Measurements from ENCODE around the gene FBXO8.

Gene FBXO8

GRCh38 chr4:174225349-174226049 lies 58.0 kb downstream of the FBXO8 start:
- no peak overlapping the region for H3K27ac ChIP-seq (ENCODE audit: poor library complexity, severe bottlenecking)
- H3K27me3 ChIP-seq (ENCODE audit: insufficient read depth, poor library complexity, severe bottlenecking) = peaks cover 8% of the 10 kb centered on the region
- H3K9me3 ChIP-seq (ENCODE audit: severe bottlenecking) = no peaks in the 10 kb centered on the region
- DNase-seq (ENCODE audit: low spot score) (no peak), ATAC-seq (ENCODE audit: low read depth) (no peak; the same call in 2 of the 3 replicates)
- no peak overlapping the region for H3K4me3 ChIP-seq (ENCODE audit: severe bottlenecking)
- H3K4me1 ChIP-seq (ENCODE audit: insufficient read depth, poor library complexity, severe bottlenecking) = no peaks in the 10 kb centered on the region
- H3K36me3 ChIP-seq (ENCODE audit: low read depth) = no peaks in the 10 kb centered on the region; the same call in 1 of the 2 replicates
- TF ChIP-seq CTCF (IDR thresholded peaks at IDR 0.05; ENCODE audit: poor library complexity, severe bottlenecking) = no peak

- DNase-seq (ENCODE audit: low spot score) (no peak), ATAC-seq (ENCODE audit: low read depth) (no peak)
- H3K36me3 ChIP-seq (ENCODE audit: low read depth) = no peaks in the 10 kb centered on the region; the same call in 1 of the 2 replicates
- no peak for TF ChIP-seq CTCF (IDR thresholded peaks at IDR 0.05; ENCODE audit: poor library complexity, severe bottlenecking)
- H3K27me3 ChIP-seq (ENCODE audit: insufficient read depth, poor library complexity, severe bottlenecking) = peaks cover 11% of the 10 kb centered on the region
- H3K27ac ChIP-seq (ENCODE audit: poor library complexity, severe bottlenecking) = no peak overlapping the region
- H3K4me1 ChIP-seq (ENCODE audit: insufficient read depth, poor library complexity, severe bottlenecking) = no peaks in the 10 kb centered on the region
- no peak overlapping the region for H3K4me3 ChIP-seq (ENCODE audit: severe bottlenecking)
- no peaks in the 10 kb centered on the region for H3K9me3 ChIP-seq (ENCODE audit: severe bottlenecking)
Measured at GRCh38 chr4:174224550-174224949, 58.9 kb downstream of the FBXO8 start.

GRCh38 chr4:174222266-174222872 lies 61.1 kb downstream of the FBXO8 start:
- DNase-seq (ENCODE audit: low spot score) (no peak), ATAC-seq (ENCODE audit: low read depth) (peak; percentile 67; the same call in 2 of the 3 replicates)
- Histone ChIP-seq H3K27me3 (ENCODE audit: insufficient read depth, poor library complexity, severe bottlenecking) (peaks cover 31% of the 10 kb centered on the region), H3K4me3 (ENCODE audit: severe bottlenecking) (no peak overlapping the region), H3K36me3 (ENCODE audit: low read depth) (no peaks in the 10 kb centered on the region; the same call in 1 of the 2 replicates), H3K4me1 (ENCODE audit: insufficient read depth, poor library complexity, severe bottlenecking) (no peaks in the 10 kb centered on the region), H3K27ac (ENCODE audit: poor library complexity, severe bottlenecking) (no peak overlapping the region), H3K9me3 (ENCODE audit: severe bottlenecking) (no peaks in the 10 kb centered on the region)
- peak; percentile 82 for TF ChIP-seq CTCF (IDR thresholded peaks at IDR 0.05; ENCODE audit: poor library complexity, severe bottlenecking)

GRCh38 chr4:174218127-174218790 lies 65.2 kb downstream of the FBXO8 start:
- no peak for ATAC-seq (ENCODE audit: low read depth)
- H3K4me3 ChIP-seq (ENCODE audit: severe bottlenecking) = no peak overlapping the region

More at GRCh38 chr4:174218127-174218790, 65.2 kb downstream of the FBXO8 start:
- Histone ChIP-seq H3K27me3 (ENCODE audit: insufficient read depth, poor library complexity, severe bottlenecking) (peaks cover 70% of the 10 kb centered on the region), H3K4me1 (ENCODE audit: insufficient read depth, poor library complexity, severe bottlenecking) (no peaks in the 10 kb centered on the region), H3K9me3 (ENCODE audit: severe bottlenecking) (no peaks in the 10 kb centered on the region), H3K36me3 (ENCODE audit: low read depth) (no peaks in the 10 kb centered on the region; the same call in 1 of the 2 replicates), H3K27ac (ENCODE audit: poor library complexity, severe bottlenecking) (no peak overlapping the region)
- TF ChIP-seq CTCF (IDR thresholded peaks at IDR 0.05; ENCODE audit: poor library complexity, severe bottlenecking) = no peak
- DNase-seq (ENCODE audit: low spot score) = no peak
